DND-41 (cell line): ENCODE results near the gene TERB1.

Experiments
- CTCF ChIP-seq: IDR thresholded peaks from 2 replicates; pipeline ENCODE4 v1.5.1; 2012; ENCODE audit warnings: borderline replicate concordance, low read length, moderate library complexity, mild to moderate bottlenecking; ENCODE audit not compliant: poor library complexity, severe bottlenecking; ENCODE audit errors: extremely low read depth
- EZH2 ChIP-seq: IDR thresholded peaks from 3 replicates; pipeline ENCODE4 v1.6.1; 2012; ENCODE audit warnings: borderline replicate concordance, low read depth, mild to moderate bottlenecking, moderate library complexity, low read length, inconsistent platforms; ENCODE audit not compliant: severe bottlenecking

- TF ChIP-seq CTCF, result peak; percentile 76
- no peak for TF ChIP-seq EZH2
Observed at GRCh38 chr16:66728117-66728787, 73.1 kb downstream of the TERB1 start.
